ENCODE measurements around the gene OSBPL7.

DNA sequence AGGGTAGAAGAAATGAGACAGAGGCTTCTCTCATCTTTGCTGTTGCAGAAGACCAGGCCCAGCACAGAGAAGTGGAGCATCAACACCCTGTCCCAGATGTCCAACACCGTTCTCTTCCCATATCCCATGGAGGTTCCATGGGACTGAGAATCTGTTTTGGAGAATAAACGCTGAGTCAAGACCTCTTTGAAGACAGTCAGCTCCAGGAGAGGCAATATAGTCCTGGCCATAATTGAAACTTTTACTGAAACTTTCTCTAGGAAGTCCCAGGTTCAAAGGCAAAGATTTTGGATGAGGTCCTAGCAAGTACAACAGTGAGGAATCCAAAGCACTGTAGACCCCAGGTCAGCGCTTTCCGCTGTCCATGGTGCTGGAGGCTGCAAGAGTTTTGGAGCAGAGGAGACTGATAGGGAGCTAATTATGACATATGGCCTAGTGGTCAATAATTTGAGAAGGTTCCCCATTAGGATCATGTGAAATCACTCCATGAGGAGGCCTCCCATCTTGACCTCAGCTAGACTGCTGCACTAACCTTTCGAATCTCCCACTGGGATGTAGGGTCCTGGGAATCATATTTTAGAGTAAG lies 36.0 kb downstream of the OSBPL7 start:
- TF ChIP-seq, protein P1, sequence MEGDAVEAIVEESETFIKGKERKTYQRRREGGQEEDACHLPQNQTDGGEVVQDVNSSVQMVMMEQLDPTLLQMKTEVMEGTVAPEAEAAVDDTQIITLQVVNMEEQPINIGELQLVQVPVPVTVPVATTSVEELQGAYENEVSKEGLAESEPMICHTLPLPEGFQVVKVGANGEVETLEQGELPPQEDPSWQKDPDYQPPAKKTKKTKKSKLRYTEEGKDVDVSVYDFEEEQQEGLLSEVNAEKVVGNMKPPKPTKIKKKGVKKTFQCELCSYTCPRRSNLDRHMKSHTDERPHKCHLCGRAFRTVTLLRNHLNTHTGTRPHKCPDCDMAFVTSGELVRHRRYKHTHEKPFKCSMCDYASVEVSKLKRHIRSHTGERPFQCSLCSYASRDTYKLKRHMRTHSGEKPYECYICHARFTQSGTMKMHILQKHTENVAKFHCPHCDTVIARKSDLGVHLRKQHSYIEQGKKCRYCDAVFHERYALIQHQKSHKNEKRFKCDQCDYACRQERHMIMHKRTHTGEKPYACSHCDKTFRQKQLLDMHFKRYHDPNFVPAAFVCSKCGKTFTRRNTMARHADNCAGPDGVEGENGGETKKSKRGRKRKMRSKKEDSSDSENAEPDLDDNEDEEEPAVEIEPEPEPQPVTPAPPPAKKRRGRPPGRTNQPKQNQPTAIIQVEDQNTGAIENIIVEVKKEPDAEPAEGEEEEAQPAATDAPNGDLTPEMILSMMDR (IDR thresholded peaks at IDR 0.05): no peak
- no peak for TF ChIP-seq POLR2A (IDR thresholded peaks at IDR 0.05)
